ENCODE measurements around the gene CASQ1. TPM values are rescaled to one million over a fixed set of nuclear protein-coding genes. Genes with fewer than 3 reads are reported as not detected.

Gene CASQ1
- total RNA-seq, 1 donor from 2014 or later = 1.7 TPM

DNA sequence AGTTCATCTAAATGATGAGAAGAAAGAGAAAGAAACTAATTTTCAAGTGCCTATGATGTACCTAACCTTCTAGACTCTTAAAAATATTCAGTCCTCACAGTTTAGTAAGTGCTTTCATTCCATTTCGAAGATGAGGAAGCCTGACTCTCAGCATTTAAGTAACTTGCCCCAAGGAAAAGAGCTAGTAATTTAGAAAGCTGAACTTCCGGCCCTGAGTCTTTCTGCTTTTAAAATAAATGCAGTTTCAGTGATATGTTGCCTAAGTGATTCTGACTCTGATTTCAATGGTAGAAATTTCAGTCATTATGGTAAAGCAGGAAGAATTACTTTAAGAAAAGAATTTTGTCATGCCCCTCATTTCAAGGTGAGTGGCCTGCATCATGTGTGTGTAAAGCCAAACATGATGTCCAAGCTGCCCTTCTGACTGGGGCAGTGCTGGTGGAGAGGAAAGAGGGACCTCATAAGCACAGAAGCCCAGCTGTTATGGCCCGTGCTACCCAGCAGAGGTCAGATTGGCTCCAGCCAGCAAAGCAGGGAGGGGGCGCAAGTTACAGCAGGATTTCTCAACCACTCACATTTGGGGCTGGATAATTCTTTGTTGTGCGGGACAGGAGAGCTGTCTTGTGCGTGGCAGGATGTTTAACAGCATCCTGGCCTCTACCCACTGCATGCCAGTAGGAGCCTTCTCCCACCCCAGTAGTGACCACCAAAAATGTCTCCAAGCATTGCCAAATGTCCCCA lies 28.2 kb upstream of the CASQ1 start:
- H3K27ac Mint-ChIP-seq (ENCODE audit: unreplicated experiment) = peak overlapping the region; percentile 13
- no peaks in the 10 kb centered on the region for H3K36me3 ChIP-seq (ENCODE audit: insufficient read depth, low read length)
- no peak for DNase-seq (ENCODE audit: low read depth)
- H3K36me3 Mint-ChIP-seq (ENCODE audit: low read depth, unreplicated experiment) = no peaks in the 10 kb centered on the region
- H2AFZ ChIP-seq (ENCODE audit: low read depth, low read length) = peak overlapping the region; percentile 26
- no peaks in the 10 kb centered on the region for H3K9me3 Mint-ChIP-seq (ENCODE audit: unreplicated experiment)
- no peaks in the 10 kb centered on the region for H3K79me2 ChIP-seq (ENCODE audit: insufficient read depth, low read length)
- H3K27me3 Mint-ChIP-seq (ENCODE audit: low read depth, unreplicated experiment) = peaks cover 5% of the 10 kb centered on the region
- no peak overlapping the region for H3K4me3 ChIP-seq (ENCODE audit: insufficient read depth, low read depth, low read length)
- no peak overlapping the region for H3K9ac ChIP-seq (ENCODE audit: low read length)
- no peak for FAIRE-seq
- H3K27me3 ChIP-seq (ENCODE audit: insufficient read depth, low read length) = peaks cover 2% of the 10 kb centered on the region
- TF ChIP-seq CTCF (IDR thresholded peaks at IDR 0.05; ENCODE audit: insufficient read depth, low read depth, low read length) (peak; percentile 23), EZH2 (IDR thresholded peaks at IDR 0.05; ENCODE audit: insufficient read depth, low read length) (no peak)
- H3K4me2 ChIP-seq (ENCODE audit: low read length) = no peak overlapping the region
- no peak overlapping the region for H3K27ac ChIP-seq (ENCODE audit: low read depth, low read length)
- H4K20me1 ChIP-seq (ENCODE audit: insufficient read depth, low read length) = no peaks in the 10 kb centered on the region
- no peak overlapping the region for H3K4me3 Mint-ChIP-seq (ENCODE audit: unreplicated experiment)
- peaks cover 12% of the 10 kb centered on the region for H3K4me1 Mint-ChIP-seq (ENCODE audit: low read depth, unreplicated experiment)
- no peaks in the 10 kb centered on the region for H3K9me3 ChIP-seq (ENCODE audit: insufficient read depth, low read depth, low read length)
- H3K4me1 ChIP-seq (ENCODE audit: insufficient read depth, low read length) = no peaks in the 10 kb centered on the region

DNA sequence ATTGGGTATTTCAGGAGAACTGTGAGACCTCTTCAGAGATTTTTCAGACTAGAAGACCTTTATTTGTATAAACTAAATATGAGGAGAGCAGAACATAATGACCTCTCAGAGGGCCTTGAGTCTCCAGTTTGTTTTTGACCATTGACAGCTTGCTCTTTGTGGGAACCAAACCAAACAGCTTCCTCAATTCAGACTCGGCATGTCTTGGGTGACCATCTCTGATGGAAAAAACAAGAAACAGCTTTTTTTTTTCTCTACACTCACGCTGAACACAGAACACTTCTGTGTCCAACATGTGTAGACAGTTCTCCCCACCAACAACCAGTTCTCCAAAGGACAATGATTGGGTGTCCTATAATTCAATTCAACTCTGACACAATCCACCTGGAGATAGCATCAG lies 27.4 kb upstream of the CASQ1 start:
- Histone ChIP-seq H3K4me2 (ENCODE audit: low read length) (no peak overlapping the region), H3K4me3 (ENCODE audit: insufficient read depth, low read depth, low read length) (no peak overlapping the region), H3K27ac (ENCODE audit: low read depth, low read length) (no peak overlapping the region), H3K36me3 (ENCODE audit: insufficient read depth, low read length) (no peaks in the 10 kb centered on the region), H3K4me1 (ENCODE audit: insufficient read depth, low read length) (no peaks in the 10 kb centered on the region), H3K79me2 (ENCODE audit: insufficient read depth, low read length) (no peaks in the 10 kb centered on the region), H3K9me3 (ENCODE audit: insufficient read depth, low read depth, low read length) (no peaks in the 10 kb centered on the region), H3K9ac (ENCODE audit: low read length) (no peak overlapping the region), H3K27me3 (ENCODE audit: insufficient read depth, low read length) (peaks cover 2% of the 10 kb centered on the region), H4K20me1 (ENCODE audit: insufficient read depth, low read length) (no peaks in the 10 kb centered on the region), H2AFZ (ENCODE audit: low read depth, low read length) (no peak overlapping the region)
- Mint-ChIP-seq H3K9me3 (ENCODE audit: unreplicated experiment) (no peaks in the 10 kb centered on the region), H3K4me1 (ENCODE audit: low read depth, unreplicated experiment) (peaks cover 14% of the 10 kb centered on the region), H3K27me3 (ENCODE audit: low read depth, unreplicated experiment) (peaks cover 5% of the 10 kb centered on the region), H3K4me3 (ENCODE audit: unreplicated experiment) (no peak overlapping the region), H3K36me3 (ENCODE audit: low read depth, unreplicated experiment) (no peaks in the 10 kb centered on the region), H3K27ac (ENCODE audit: unreplicated experiment) (no peak overlapping the region)
- FAIRE-seq (no peak), DNase-seq (ENCODE audit: low read depth) (no peak)
- TF ChIP-seq EZH2 (IDR thresholded peaks at IDR 0.05; ENCODE audit: insufficient read depth, low read length) = no peak

DNA sequence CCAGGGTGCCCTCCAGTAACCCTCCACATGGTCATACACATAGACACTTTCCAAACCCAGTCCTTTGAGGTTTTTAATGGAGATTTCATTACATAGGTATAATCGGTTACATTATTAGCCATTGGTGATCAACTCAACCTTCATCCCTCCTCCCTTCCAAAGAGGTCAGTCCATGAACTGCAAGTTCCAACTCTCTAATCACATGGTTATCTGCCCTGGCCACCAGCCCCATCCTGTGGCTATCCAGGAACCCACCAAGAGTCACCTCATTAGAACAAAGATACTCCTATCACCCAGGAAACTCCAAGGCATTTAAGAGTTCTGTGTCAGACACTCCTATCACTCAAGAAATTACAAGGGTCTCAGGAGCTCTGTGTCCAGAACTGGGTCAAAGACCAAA lies 26.8 kb upstream of the CASQ1 start:
- no peak overlapping the region for H3K4me3 Mint-ChIP-seq (ENCODE audit: unreplicated experiment)
- no peaks in the 10 kb centered on the region for H3K36me3 Mint-ChIP-seq (ENCODE audit: low read depth, unreplicated experiment)
- no peak for FAIRE-seq
- no peak for DNase-seq (ENCODE audit: low read depth)
- H3K27me3 Mint-ChIP-seq (ENCODE audit: low read depth, unreplicated experiment) = peaks cover 5% of the 10 kb centered on the region
- H4K20me1 ChIP-seq (ENCODE audit: insufficient read depth, low read length) = no peaks in the 10 kb centered on the region
- no peaks in the 10 kb centered on the region for H3K9me3 Mint-ChIP-seq (ENCODE audit: unreplicated experiment)
- H3K4me1 ChIP-seq (ENCODE audit: insufficient read depth, low read length) = no peaks in the 10 kb centered on the region
- H3K9me3 ChIP-seq (ENCODE audit: insufficient read depth, low read depth, low read length) = no peaks in the 10 kb centered on the region
- no peak overlapping the region for H3K27ac ChIP-seq (ENCODE audit: low read depth, low read length)
- no peaks in the 10 kb centered on the region for H3K36me3 ChIP-seq (ENCODE audit: insufficient read depth, low read length)
- H2AFZ ChIP-seq (ENCODE audit: low read depth, low read length) = no peak overlapping the region
- H3K27ac Mint-ChIP-seq (ENCODE audit: unreplicated experiment) = no peak overlapping the region
- H3K9ac ChIP-seq (ENCODE audit: low read length) = no peak overlapping the region
- TF ChIP-seq EZH2 (IDR thresholded peaks at IDR 0.05; ENCODE audit: insufficient read depth, low read length) = no peak
- TF ChIP-seq CTCF (IDR thresholded peaks at IDR 0.05; ENCODE audit: insufficient read depth, low read depth, low read length) = no peak
- no peaks in the 10 kb centered on the region for H3K79me2 ChIP-seq (ENCODE audit: insufficient read depth, low read length)
- peaks cover 2% of the 10 kb centered on the region for H3K27me3 ChIP-seq (ENCODE audit: insufficient read depth, low read length)
- H3K4me3 ChIP-seq (ENCODE audit: insufficient read depth, low read depth, low read length) = no peak overlapping the region
- peaks cover 9% of the 10 kb centered on the region for H3K4me1 Mint-ChIP-seq (ENCODE audit: low read depth, unreplicated experiment)
- H3K4me2 ChIP-seq (ENCODE audit: low read length) = no peak overlapping the region

Measured in astrocyte (in vitro differentiated cells and primary cell).